Activated T-cell treated with anti-CD3 and anti-CD28 coated beads, Interleukin-2, amount 50 U/mL, for 24 hours (primary cell): ENCODE data around the gene ALPK1.

Experiments
- DNase-seq: peaks from one replicate; pipeline ENCODE4 v3.0.0-alpha.2; 2020
- H3K27ac Mint-ChIP-seq: 2 replicates; pipeline ENCODE4 v1.8.0; 2020; ENCODE audit warnings: mild to moderate bottlenecking, mixed read lengths
- H3K27me3 Mint-ChIP-seq: 2 replicates; pipeline ENCODE4 v1.8.0; 2020; ENCODE audit warnings: mixed read lengths
- H3K36me3 Mint-ChIP-seq: 2 replicates; pipeline ENCODE4 v1.8.0; 2020; ENCODE audit warnings: low read depth, mixed read lengths
- H3K4me1 Mint-ChIP-seq: 2 replicates; pipeline ENCODE4 v1.8.0; 2020; ENCODE audit warnings: low read depth, mixed read lengths
- H3K4me3 Mint-ChIP-seq: 2 replicates; pipeline ENCODE4 v1.8.0; 2020; ENCODE audit warnings: mild to moderate bottlenecking, moderate library complexity, mixed read lengths
- H3K9me3 Mint-ChIP-seq: 2 replicates; pipeline ENCODE4 v1.8.0; 2020; ENCODE audit warnings: mixed read lengths

ALPK1 gene

GRCh38 chr4:112296949-112297880, at the start of gene ALPK1:
TSS of gene ALPK1 (plus strand) at chr4:112297369.
- Mint-ChIP-seq H3K4me1 (peaks cover 29% of the 10 kb centered on the region), H3K27ac (peak within 1 kb of the TSS; percentile 92), H3K36me3 (no peaks in the 10 kb centered on the region), H3K9me3 (no peaks in the 10 kb centered on the region), H3K27me3 (no peaks in the 10 kb centered on the region), H3K4me3 (peak within 1 kb of the TSS; percentile 79)
- DNase-seq, result no peak

GRCh38 chr4:112251019-112251643, 46.0 kb upstream of the ALPK1 start:
- no peaks in the 10 kb centered on the region for H3K9me3 Mint-ChIP-seq
- DNase-seq, result no peak
- H3K27ac Mint-ChIP-seq, result no peak overlapping the region
- no peaks in the 10 kb centered on the region for H3K27me3 Mint-ChIP-seq
- peaks cover 2% of the 10 kb centered on the region for H3K4me1 Mint-ChIP-seq
- H3K36me3 Mint-ChIP-seq, result peaks cover 12% of the 10 kb centered on the region
- H3K4me3 Mint-ChIP-seq, result no peak overlapping the region

DNA sequence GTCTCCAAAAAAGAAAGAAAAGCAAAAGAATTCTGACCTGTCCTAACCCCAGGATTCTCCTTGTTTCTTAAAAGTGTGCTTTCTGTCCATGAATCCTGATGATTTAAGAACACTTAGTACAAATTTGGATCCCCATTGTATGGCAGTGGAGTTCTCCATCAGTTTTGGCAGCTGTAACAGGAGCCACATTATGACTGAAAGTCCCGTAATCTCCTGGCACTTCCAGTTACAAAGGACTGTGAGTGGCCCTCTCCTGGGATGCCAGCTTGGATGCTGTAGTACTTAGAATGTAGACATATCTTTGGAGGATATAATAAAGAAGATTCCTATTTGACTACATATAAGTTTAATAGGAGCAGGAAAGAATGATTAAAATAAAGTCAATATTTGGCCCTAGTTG, 44.9 kb upstream of the ALPK1 start:
- H3K27me3 Mint-ChIP-seq, result no peaks in the 10 kb centered on the region
- H3K4me1 Mint-ChIP-seq, result peaks cover 2% of the 10 kb centered on the region
- DNase-seq, result no peak
- peaks cover 17% of the 10 kb centered on the region for H3K36me3 Mint-ChIP-seq
- H3K9me3 Mint-ChIP-seq, result no peaks in the 10 kb centered on the region
- H3K27ac Mint-ChIP-seq, result no peak overlapping the region
- H3K4me3 Mint-ChIP-seq, result no peak overlapping the region

DNA sequence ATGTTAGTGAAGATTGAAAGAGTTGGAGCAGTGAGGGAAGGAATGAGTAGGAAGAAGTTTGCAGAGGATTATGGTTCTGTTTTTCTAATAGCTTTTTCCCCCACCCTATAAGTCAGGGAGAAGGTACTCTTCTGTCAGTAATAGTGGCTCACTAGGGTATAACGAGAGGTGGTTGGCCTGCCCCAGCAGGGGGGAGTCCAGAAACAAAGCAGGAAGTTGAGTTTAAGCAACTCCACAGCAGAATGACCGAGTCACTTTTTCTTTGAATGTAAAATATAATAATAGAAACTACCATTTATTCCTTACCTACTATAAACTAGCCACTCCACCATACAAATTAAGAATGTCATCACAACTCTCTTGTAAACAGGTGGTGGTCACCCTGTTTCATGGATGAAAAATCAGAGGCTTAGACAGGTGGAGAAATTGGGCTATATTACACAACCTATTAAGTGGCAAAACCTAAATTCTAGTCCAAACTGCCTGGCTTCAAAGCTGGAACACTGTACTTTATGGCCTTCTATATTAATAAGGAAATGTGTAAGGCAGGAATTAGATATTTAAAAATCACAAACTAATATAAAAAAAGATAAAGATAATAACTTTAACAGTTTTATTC, 43.7 kb upstream of the ALPK1 start:
- Mint-ChIP-seq H3K4me3 (no peak overlapping the region), H3K4me1 (peaks cover 2% of the 10 kb centered on the region), H3K27ac (no peak overlapping the region), H3K27me3 (no peaks in the 10 kb centered on the region), H3K36me3 (peaks cover 17% of the 10 kb centered on the region), H3K9me3 (no peaks in the 10 kb centered on the region)
- DNase-seq, result no peak

DNA sequence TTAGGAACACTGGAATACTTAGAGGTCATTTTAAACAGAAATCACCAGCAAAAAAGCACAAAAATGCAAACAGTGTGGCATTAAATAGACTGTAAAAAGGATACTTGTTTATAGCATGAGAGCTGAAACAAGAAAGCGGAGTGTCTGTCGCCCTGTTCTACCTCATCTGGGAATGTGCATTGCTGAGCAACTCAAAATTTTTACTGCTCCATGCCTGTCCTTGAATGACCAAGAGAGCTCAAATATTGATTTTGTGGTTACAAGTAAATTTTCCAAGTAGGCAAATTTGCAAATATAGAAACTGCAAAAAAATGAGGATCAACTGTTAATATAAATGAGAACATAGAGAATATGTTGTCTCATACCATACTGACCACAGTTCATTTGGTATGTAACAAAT, 40.1 kb upstream of the ALPK1 start:
- Mint-ChIP-seq H3K27ac (no peak overlapping the region), H3K9me3 (no peaks in the 10 kb centered on the region)
- no peak for DNase-seq

DNA sequence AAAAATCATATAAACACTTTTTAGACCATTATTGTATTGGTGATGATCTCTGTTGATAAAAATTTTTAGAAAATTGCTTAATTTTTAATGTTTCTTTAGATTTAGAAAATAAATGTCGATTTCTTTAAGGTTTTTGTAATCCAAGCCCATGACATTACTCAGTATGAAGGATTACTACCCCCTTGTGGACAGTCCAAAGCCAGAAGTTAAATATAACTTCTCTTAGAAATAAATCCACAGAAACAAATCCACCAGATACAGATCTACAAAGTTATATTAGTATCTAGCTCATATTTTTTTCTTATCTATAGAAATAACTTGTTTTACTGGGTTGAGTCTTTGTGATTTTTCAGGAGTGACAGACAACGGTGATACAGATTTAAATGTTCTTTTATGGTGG, 30.3 kb upstream of the ALPK1 start:
- no peak overlapping the region for H3K4me3 Mint-ChIP-seq
- peaks cover 56% of the 10 kb centered on the region for H3K36me3 Mint-ChIP-seq
- peak overlapping the region; percentile 58 for H3K27ac Mint-ChIP-seq
- H3K4me1 Mint-ChIP-seq, result peaks cover 28% of the 10 kb centered on the region
- H3K27me3 Mint-ChIP-seq, result no peaks in the 10 kb centered on the region
- DNase-seq, result no peak
- H3K9me3 Mint-ChIP-seq, result no peaks in the 10 kb centered on the region

More for the DNA sequence above, 40.1 kb upstream of the ALPK1 start:
- Mint-ChIP-seq H3K4me3 (no peak overlapping the region), H3K27me3 (no peaks in the 10 kb centered on the region), H3K36me3 (peaks cover 33% of the 10 kb centered on the region), H3K4me1 (no peaks in the 10 kb centered on the region)

DNA sequence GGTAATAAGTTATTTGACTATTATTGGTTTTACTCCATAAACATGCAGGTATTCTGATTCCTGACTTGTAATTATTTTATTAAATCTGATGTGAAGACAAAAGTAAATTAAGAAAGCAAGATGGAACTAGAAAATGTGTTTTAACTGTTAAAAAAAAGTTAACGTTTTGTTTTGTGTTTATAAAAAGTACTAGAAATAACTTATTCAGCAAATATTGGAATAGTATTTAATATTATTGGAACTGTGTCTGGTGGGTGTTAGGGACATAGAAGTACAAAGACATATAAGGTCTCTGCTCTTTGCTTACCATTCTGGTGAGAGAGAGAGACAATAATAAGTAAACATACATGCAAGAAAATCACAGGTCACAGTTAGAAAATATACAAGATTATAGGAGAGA, 27.1 kb upstream of the ALPK1 start:
- Mint-ChIP-seq H3K36me3 (peaks cover 51% of the 10 kb centered on the region), H3K27me3 (no peaks in the 10 kb centered on the region), H3K27ac (peak overlapping the region; percentile 60), H3K4me3 (no peak overlapping the region), H3K4me1 (peaks cover 56% of the 10 kb centered on the region), H3K9me3 (no peaks in the 10 kb centered on the region)
- DNase-seq, result no peak

- no peak for DNase-seq
- H3K36me3 Mint-ChIP-seq, result peaks cover 55% of the 10 kb centered on the region
- H3K27ac Mint-ChIP-seq, result peak overlapping the region; percentile 60
Observed at GRCh38 chr4:112270640-112271421, 26.3 kb upstream of the ALPK1 start.

GRCh38 chr4:112272292-112272691, 24.9 kb upstream of the ALPK1 start:
- no peak overlapping the region for H3K4me3 Mint-ChIP-seq
- H3K9me3 Mint-ChIP-seq, result no peaks in the 10 kb centered on the region
- no peaks in the 10 kb centered on the region for H3K27me3 Mint-ChIP-seq
- H3K36me3 Mint-ChIP-seq, result peaks cover 61% of the 10 kb centered on the region
- DNase-seq, result no peak
- H3K27ac Mint-ChIP-seq, result peak overlapping the region; percentile 60
- H3K4me1 Mint-ChIP-seq, result peaks cover 65% of the 10 kb centered on the region

More at GRCh38 chr4:112270640-112271421, 26.3 kb upstream of the ALPK1 start:
- Mint-ChIP-seq H3K9me3 (no peaks in the 10 kb centered on the region), H3K27me3 (no peaks in the 10 kb centered on the region), H3K4me3 (no peak overlapping the region), H3K4me1 (peaks cover 63% of the 10 kb centered on the region)

GRCh38 chr4:112274959-112275358, 22.2 kb upstream of the ALPK1 start:
- DNase-seq, result no peak
- Mint-ChIP-seq H3K36me3 (peaks cover 60% of the 10 kb centered on the region), H3K9me3 (no peaks in the 10 kb centered on the region), H3K27ac (peak overlapping the region; percentile 44), H3K27me3 (no peaks in the 10 kb centered on the region), H3K4me1 (peaks cover 82% of the 10 kb centered on the region), H3K4me3 (no peak overlapping the region)

- peaks cover 69% of the 10 kb centered on the region for H3K36me3 Mint-ChIP-seq
- no peak overlapping the region for H3K4me3 Mint-ChIP-seq
- no peaks in the 10 kb centered on the region for H3K27me3 Mint-ChIP-seq
- no peak for DNase-seq
- H3K4me1 Mint-ChIP-seq, result peaks cover 83% of the 10 kb centered on the region
- H3K9me3 Mint-ChIP-seq, result no peaks in the 10 kb centered on the region
- H3K27ac Mint-ChIP-seq, result peak overlapping the region; percentile 24
Observed at GRCh38 chr4:112276113-112276512, 21.1 kb upstream of the ALPK1 start.

DNA sequence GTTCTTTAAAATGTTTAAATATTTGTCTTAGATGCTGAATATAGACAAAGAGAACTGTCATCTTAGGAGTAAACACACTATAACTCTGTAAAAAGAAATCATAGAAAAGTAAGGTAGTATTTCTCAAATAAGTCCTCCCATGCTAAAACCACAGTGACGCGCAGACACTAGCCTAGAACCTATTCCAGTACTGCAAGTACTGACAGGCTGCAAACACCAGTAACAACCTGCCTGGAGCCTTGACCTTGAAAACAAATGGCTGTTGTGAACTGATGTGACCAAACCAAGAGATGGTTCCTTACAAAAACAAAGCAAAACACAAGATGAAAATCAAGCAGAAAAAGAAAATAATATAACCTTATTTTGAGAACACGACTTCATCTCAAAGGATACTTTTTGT, 19.9 kb upstream of the ALPK1 start:
- H3K27ac Mint-ChIP-seq, result no peak overlapping the region
- no peak overlapping the region for H3K4me3 Mint-ChIP-seq
- H3K36me3 Mint-ChIP-seq, result peaks cover 72% of the 10 kb centered on the region
- H3K27me3 Mint-ChIP-seq, result no peaks in the 10 kb centered on the region
- DNase-seq, result no peak
- H3K4me1 Mint-ChIP-seq, result peaks cover 83% of the 10 kb centered on the region
- no peaks in the 10 kb centered on the region for H3K9me3 Mint-ChIP-seq

DNA sequence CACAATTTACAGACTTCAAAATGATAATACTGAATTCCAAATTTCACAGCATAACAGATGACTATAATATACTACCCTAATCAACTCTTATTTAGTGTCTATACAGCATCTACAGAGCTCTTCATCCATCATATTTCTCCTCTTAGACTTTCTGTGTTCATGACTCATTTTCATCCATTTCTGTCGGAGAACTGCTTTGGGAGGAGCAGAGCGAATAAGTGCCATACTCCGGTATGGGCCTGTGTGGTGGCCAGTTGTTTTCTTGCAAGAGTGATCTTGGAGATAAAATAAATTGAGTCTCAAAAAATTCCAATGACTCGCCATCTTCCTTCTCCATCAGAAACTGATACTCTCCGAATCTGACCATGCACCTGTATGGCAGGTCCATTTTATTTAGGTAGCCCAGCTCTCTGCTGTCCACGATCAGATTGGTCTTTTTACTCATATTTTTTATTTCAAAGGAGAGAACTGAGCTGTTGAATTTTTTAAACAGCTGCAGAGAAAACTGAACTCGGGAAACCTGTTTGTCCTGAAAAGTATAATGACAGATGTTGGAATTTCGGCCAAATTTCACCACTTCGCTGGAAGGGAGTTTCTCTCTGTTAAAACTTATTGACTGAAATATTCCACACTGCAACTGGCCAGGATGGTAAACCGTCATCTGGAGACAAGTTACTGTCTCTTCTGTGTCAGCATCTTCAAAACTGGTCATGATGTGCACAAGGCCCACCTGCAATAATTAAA, 19.3 kb upstream of the ALPK1 start:
- peak overlapping the region; percentile 64 for H3K27ac Mint-ChIP-seq
- no peak for DNase-seq
- H3K27me3 Mint-ChIP-seq, result no peaks in the 10 kb centered on the region
- H3K4me3 Mint-ChIP-seq, result no peak overlapping the region
- H3K36me3 Mint-ChIP-seq, result peaks cover 74% of the 10 kb centered on the region
- no peaks in the 10 kb centered on the region for H3K9me3 Mint-ChIP-seq
- peaks cover 84% of the 10 kb centered on the region for H3K4me1 Mint-ChIP-seq
